GM18907 (cell line): Measurements from ENCODE around the gene ABHD5.
"Not testable (repeated sequence)": the region's sequence is repeated elsewhere in the genome, so short reads cannot be mapped to it uniquely, and the experiment has no call there.

Experiments
- ATAC-seq: cut with Tn5 transposase; IDR thresholded peaks from one replicate; pipeline ENCODE4 v1.9.1; 2021; ENCODE audit warnings: mild to moderate bottlenecking, moderate library complexity; ENCODE audit not compliant: unreplicated experiment

Gene ABHD5

GRCh38 chr3:43690400-43691119 lies at the start of gene ABHD5:
TSS of gene ABHD5 (plus strand) at chr3:43690938. CDS start at chr3:43690993, 55 bp downstream.
- ATAC-seq = peak; percentile 88

- no peak for ATAC-seq
Observed at GRCh38 chr3:43641306-43642114, 49.2 kb upstream of the ABHD5 start.

- ATAC-seq = no peak
Observed at GRCh38 chr3:43644443-43644842, 46.3 kb upstream of the ABHD5 start.

- no peak for ATAC-seq
Observed at GRCh38 chr3:43647331-43648166, 43.2 kb upstream of the ABHD5 start.

- no peak for ATAC-seq
Observed at GRCh38 chr3:43648957-43649356, 41.8 kb upstream of the ABHD5 start.

- no peak for ATAC-seq
Observed at GRCh38 chr3:43649365-43649968, 41.3 kb upstream of the ABHD5 start.

GRCh38 chr3:43650345-43650744 lies 40.4 kb upstream of the ABHD5 start:
- no peak for ATAC-seq

- not testable (repeated sequence) for ATAC-seq
Observed at GRCh38 chr3:43656390-43656789, 34.3 kb upstream of the ABHD5 start.

GRCh38 chr3:43659250-43659880 lies 31.4 kb upstream of the ABHD5 start:
- ATAC-seq = no peak

GRCh38 chr3:43661376-43661775 lies 29.4 kb upstream of the ABHD5 start:
- ATAC-seq = not testable (repeated sequence)

GRCh38 chr3:43665011-43665410 lies 25.7 kb upstream of the ABHD5 start:
- not testable (repeated sequence) for ATAC-seq

GRCh38 chr3:43670635-43671522 lies 19.9 kb upstream of the ABHD5 start:
- no peak for ATAC-seq

- no peak for ATAC-seq
Observed at GRCh38 chr3:43674345-43675085, 16.2 kb upstream of the ABHD5 start.

GRCh38 chr3:43675593-43675992 lies 15.1 kb upstream of the ABHD5 start:
- no peak for ATAC-seq

- ATAC-seq = no peak
Observed at GRCh38 chr3:43676441-43676840, 14.3 kb upstream of the ABHD5 start.

GRCh38 chr3:43678375-43678774 lies 12.4 kb upstream of the ABHD5 start:
- not testable (repeated sequence) for ATAC-seq

GRCh38 chr3:43678887-43679449 lies 11.8 kb upstream of the ABHD5 start:
- not testable (repeated sequence) for ATAC-seq

GRCh38 chr3:43680857-43681256 lies 9.9 kb upstream of the ABHD5 start:
- not testable (repeated sequence) for ATAC-seq
